Measurements from ENCODE around the gene POU3F4. TPM values are rescaled to one million over a fixed set of nuclear protein-coding genes. Genes with fewer than 3 reads are reported as not detected.

The POU3F4 gene
- not detected for total RNA-seq
- polyA plus RNA-seq = not detected
- long read RNA-seq, donor 1 = 0 reads
- long read RNA-seq, donor 2 = 0 reads

- Histone ChIP-seq H3K9me3 (no peaks in the 10 kb centered on the region), H3K4me1 (no peaks in the 10 kb centered on the region), H3K27me3 (ENCODE audit: insufficient read depth in 3 of 3, low read length in 2 of 3) (peaks cover 3 to 90% (median 16%) of the 10 kb centered on the region in 3 donors), H3K4me3 (no peak within 1 kb of the TSS), H3K36me3 (ENCODE audit: insufficient read depth in 1 of 2, low read depth in 1 of 2) (no peaks in the 10 kb centered on the region), H3K27ac (no peak within 1 kb of the TSS)
- ATAC-seq (peak in 1 of 4 donors; percentile 28), DNase-seq (peak in 1 of 2 donors; percentile 52)
- intact Hi-C loops (cut with DNase I) = no loop called here
- TF ChIP-seq CTCF (IDR thresholded peaks at IDR 0.05) = no peak
- 2 to 29% (median 3%) methylated on average over 11 to 25 of the region's 25 CpGs for WGBS, 3 donors
These were observed at the start of gene POU3F4 for GRCh38 chrX:83508006-83508405. POU3F4 (plus strand) TSS chrX:83508290; CDS start chrX:83508325, 35 bp downstream.

- H3K36me3 ChIP-seq (ENCODE audit: insufficient read depth in 1 of 2, low read depth in 1 of 2) = no peaks in the 10 kb centered on the region
- TF ChIP-seq CTCF (IDR thresholded peaks at IDR 0.05) = peak; percentile 21
- intact Hi-C loops (cut with DNase I) = no loop called here
- no peaks in the 10 kb centered on the region for H3K4me1 ChIP-seq
- peaks cover 3% of the 10 kb centered on the region for H3K9me3 ChIP-seq
- no peak overlapping the region for H3K4me3 ChIP-seq
- no peaks in the 10 kb centered on the region for H3K27me3 ChIP-seq (ENCODE audit: insufficient read depth in 3 of 3, low read length in 2 of 3)
- DNase-seq (no peak), ATAC-seq (no peak)
- H3K27ac ChIP-seq = no peak overlapping the region
These were observed 38.5 kb upstream of the POU3F4 start for GRCh38 chrX:83469551-83469950.

- DNase-seq (no peak), ATAC-seq (no peak)
- TF ChIP-seq CTCF (IDR thresholded peaks at IDR 0.05) = no peak
- intact Hi-C loops (cut with DNase I) = no loop called here
- Histone ChIP-seq H3K9me3 (no peaks in the 10 kb centered on the region), H3K36me3 (ENCODE audit: insufficient read depth in 1 of 2, low read depth in 1 of 2) (no peaks in the 10 kb centered on the region), H3K27ac (no peak overlapping the region), H3K4me1 (no peaks in the 10 kb centered on the region), H3K27me3 (ENCODE audit: insufficient read depth in 3 of 3, low read length in 2 of 3) (peaks cover 0 to 12% (median 0%) of the 10 kb centered on the region in 3 donors), H3K4me3 (no peak overlapping the region)
- 14 to 33% (median 25%) methylated on average over 2 of the region's 2 CpGs for WGBS, 3 donors
These were observed 12.2 kb upstream of the POU3F4 start for GRCh38 chrX:83495898-83496297.

GRCh38 chrX:83501003-83501402, 7.1 kb upstream of the POU3F4 start:
- no peak for TF ChIP-seq CTCF (IDR thresholded peaks at IDR 0.05)
- no peaks in the 10 kb centered on the region for H3K36me3 ChIP-seq (ENCODE audit: insufficient read depth in 1 of 2, low read depth in 1 of 2)
- H3K9me3 ChIP-seq = no peaks in the 10 kb centered on the region
- H3K27ac ChIP-seq = no peak overlapping the region
- H3K27me3 ChIP-seq (ENCODE audit: insufficient read depth in 3 of 3, low read length in 2 of 3) = peaks cover 0 to 45% (median 3%) of the 10 kb centered on the region in 3 donors
- no peaks in the 10 kb centered on the region for H3K4me1 ChIP-seq
- DNase-seq = no peak
- ATAC-seq = no peak
- intact Hi-C loops (cut with DNase I) = no loop called here
- WGBS, 3 donors = 8 to 22% (median 18%) methylated on average over 4 to 9 of the region's 9 CpGs
- no peak overlapping the region for H3K4me3 ChIP-seq

GRCh38 chrX:83501530-83501929, 6.6 kb upstream of the POU3F4 start:
- no peaks in the 10 kb centered on the region for H3K9me3 ChIP-seq
- peaks cover 0 to 50% (median 3%) of the 10 kb centered on the region in 3 donors for H3K27me3 ChIP-seq (ENCODE audit: insufficient read depth in 3 of 3, low read length in 2 of 3)
- H3K4me3 ChIP-seq = no peak overlapping the region
- no peak for TF ChIP-seq CTCF (IDR thresholded peaks at IDR 0.05)
- ATAC-seq (no peak), DNase-seq (no peak)
- no peak overlapping the region for H3K27ac ChIP-seq
- no peaks in the 10 kb centered on the region for H3K4me1 ChIP-seq
- intact Hi-C loops (cut with DNase I) = no loop called here
- WGBS, 3 donors = 2 to 20% (median 6%) methylated on average over 11 of the region's 11 CpGs
- no peaks in the 10 kb centered on the region for H3K36me3 ChIP-seq (ENCODE audit: insufficient read depth in 1 of 2, low read depth in 1 of 2)
